Peyer's patch (tissue), 4 donors: ENCODE results near the gene EPHA8.

Experiments used
- CTCF ChIP-seq, 6 experiments: fragments of 450-650 bp in 4 of 6; fragments of 200-600 bp in 2 of 6; sonication (generic) in 1 of 6; IDR thresholded peaks; one replicate each; pipeline ENCODE4 v1.5.1; 2017 to 2019; ENCODE audit warnings: antibody characterized with exemption in 6 of 6, mild to moderate bottlenecking in 3 of 6, moderate library complexity in 1 of 6
- POLR2A ChIP-seq, 2 donors: fragments of 450-650 bp; IDR thresholded peaks; one replicate each; pipeline ENCODE4 v1.5.1; 2017; ENCODE audit warnings: antibody characterized with exemption in 2 of 2, mild to moderate bottlenecking in 2 of 2, moderate library complexity in 2 of 2

GRCh38 chr1:22550021-22550420, 13.3 kb upstream of the EPHA8 start:
- TF ChIP-seq POLR2A (IDR thresholded peaks at IDR 0.05) (no peak), CTCF (IDR thresholded peaks at IDR 0.05) (no peak)
